ENCODE measurements around the gene AMN1.
A peak's percentile ranks its signal among the peaks of the same experiment; 100 is the strongest.
"Not testable (repeated sequence)": the region's sequence is repeated elsewhere in the genome, so short reads cannot be mapped to it uniquely, and the experiment has no call there.

AMN1 gene

GRCh38 chr12:31749024-31749704, 20.3 kb upstream of the AMN1 start:
- peak in 1 of 2 experiments; percentile 100 for DNase-seq (ENCODE audit: low read depth in 1 of 2, low spot score in 1 of 2)
- in situ Hi-C loops (cut with HindIII; ENCODE audit: low pct_unique_long_range_greater_than_20kb, low sequenced_read_pairs) = no loop called here
- peak; percentile 93 for TF ChIP-seq JUND (IDR thresholded peaks at IDR 0.05; ENCODE audit: low read depth)

GRCh38 chr12:31745242-31745641, 16.4 kb upstream of the AMN1 start:
- DNase-seq (ENCODE audit: low read depth in 1 of 2, low spot score in 1 of 2) = no peak
- in situ Hi-C loops (cut with HindIII; ENCODE audit: low pct_unique_long_range_greater_than_20kb, low sequenced_read_pairs) = no loop called here
- TF ChIP-seq JUND (IDR thresholded peaks at IDR 0.05; ENCODE audit: low read depth) = no peak

DNA sequence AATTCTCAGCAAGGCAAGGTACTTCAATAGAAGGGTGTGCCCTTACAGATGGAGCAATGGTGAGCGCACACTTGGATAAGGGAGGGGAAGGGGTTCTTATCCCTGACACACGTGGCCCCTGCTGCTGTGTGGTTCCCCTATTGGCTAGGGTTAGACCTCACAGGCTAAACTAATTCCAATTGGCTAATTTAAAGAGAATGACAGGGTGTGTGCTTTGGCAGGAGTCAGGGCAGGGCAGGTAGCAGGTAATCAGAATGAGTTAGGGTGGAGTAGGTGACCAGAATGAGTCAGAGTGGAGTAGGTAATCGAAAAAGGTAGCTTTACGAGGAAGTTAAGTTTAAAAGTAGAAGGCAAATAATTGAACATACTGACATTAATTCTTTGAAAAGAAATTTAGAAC, 15.5 kb upstream of the AMN1 start:
- DNase-seq (ENCODE audit: low read depth in 1 of 2, low spot score in 1 of 2); in situ Hi-C loops (cut with HindIII; ENCODE audit: low pct_unique_long_range_greater_than_20kb, low sequenced_read_pairs): not testable (repeated sequence)

- TF ChIP-seq JUND (IDR thresholded peaks at IDR 0.05; ENCODE audit: low read depth) = no peak
- in situ Hi-C loops (cut with HindIII; ENCODE audit: low pct_unique_long_range_greater_than_20kb, low sequenced_read_pairs) = no loop called here
- DNase-seq (ENCODE audit: low read depth in 1 of 2, low spot score in 1 of 2) = no peak
Observed at GRCh38 chr12:31742891-31743290, 14.1 kb upstream of the AMN1 start.

DNA sequence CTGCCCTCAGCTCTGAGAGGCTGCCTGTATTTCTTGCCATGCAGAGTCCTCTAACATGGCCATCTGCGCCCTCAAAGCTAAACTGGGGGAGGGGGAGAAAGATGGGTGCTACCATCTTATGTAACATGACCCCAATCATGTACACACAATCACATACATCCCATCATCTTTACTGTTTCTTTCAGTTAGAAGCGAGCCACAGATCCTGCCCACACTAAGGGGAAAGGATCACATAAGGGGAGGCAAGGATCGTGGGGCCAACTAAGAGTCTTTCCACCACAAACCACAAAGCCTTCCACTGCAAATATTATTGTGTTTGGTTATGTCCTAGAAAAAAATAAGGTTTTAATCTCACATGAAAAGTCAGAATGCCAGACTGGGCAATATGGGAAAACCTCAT, 11.8 kb upstream of the AMN1 start:
- TF ChIP-seq JUND (IDR thresholded peaks at IDR 0.05; ENCODE audit: low read depth) = no peak
- no peak for DNase-seq (ENCODE audit: low read depth in 1 of 2, low spot score in 1 of 2)
- in situ Hi-C loops (cut with HindIII; ENCODE audit: low pct_unique_long_range_greater_than_20kb, low sequenced_read_pairs) = no loop called here

GRCh38 chr12:31737763-31738162, 8.9 kb upstream of the AMN1 start:
- in situ Hi-C loops (cut with HindIII; ENCODE audit: low pct_unique_long_range_greater_than_20kb, low sequenced_read_pairs) = no loop called here
- DNase-seq (ENCODE audit: low read depth in 1 of 2, low spot score in 1 of 2) = no peak
- TF ChIP-seq JUND (IDR thresholded peaks at IDR 0.05; ENCODE audit: low read depth) = no peak

GRCh38 chr12:31737345-31737744, 8.5 kb upstream of the AMN1 start:
- DNase-seq (ENCODE audit: low read depth in 1 of 2, low spot score in 1 of 2) = no peak
- in situ Hi-C loops (cut with HindIII; ENCODE audit: low pct_unique_long_range_greater_than_20kb, low sequenced_read_pairs) = no loop called here
- TF ChIP-seq JUND (IDR thresholded peaks at IDR 0.05; ENCODE audit: low read depth) = no peak

DNA sequence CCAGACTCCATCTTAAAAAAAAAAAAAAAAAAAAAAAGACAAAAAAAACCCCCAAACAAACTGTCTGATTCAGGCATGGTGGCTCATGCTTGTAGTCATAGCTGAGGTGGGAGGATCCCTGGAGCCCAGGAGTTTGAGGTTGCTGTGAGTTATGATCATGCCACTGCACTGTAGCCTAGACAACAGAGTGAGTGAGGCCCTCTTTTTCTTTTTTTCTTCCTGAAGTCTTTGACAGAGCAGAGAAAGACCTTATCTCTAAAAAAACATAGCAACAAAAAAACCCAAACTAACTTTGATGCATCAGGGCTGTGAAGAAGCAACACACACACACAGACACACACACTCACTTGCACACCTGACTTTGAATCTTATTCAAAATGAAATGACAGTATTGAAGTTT, 7.7 kb upstream of the AMN1 start:
- DNase-seq (ENCODE audit: low read depth in 1 of 2, low spot score in 1 of 2) = no peak
- in situ Hi-C loops (cut with HindIII; ENCODE audit: low pct_unique_long_range_greater_than_20kb, low sequenced_read_pairs) = no loop called here
- TF ChIP-seq JUND (IDR thresholded peaks at IDR 0.05; ENCODE audit: low read depth) = no peak

GRCh38 chr12:31733549-31734432, 5.0 kb upstream of the AMN1 start:
- in situ Hi-C loops (cut with HindIII; ENCODE audit: low pct_unique_long_range_greater_than_20kb, low sequenced_read_pairs); DNase-seq (ENCODE audit: low read depth in 1 of 2, low spot score in 1 of 2): not testable (repeated sequence)

DNA sequence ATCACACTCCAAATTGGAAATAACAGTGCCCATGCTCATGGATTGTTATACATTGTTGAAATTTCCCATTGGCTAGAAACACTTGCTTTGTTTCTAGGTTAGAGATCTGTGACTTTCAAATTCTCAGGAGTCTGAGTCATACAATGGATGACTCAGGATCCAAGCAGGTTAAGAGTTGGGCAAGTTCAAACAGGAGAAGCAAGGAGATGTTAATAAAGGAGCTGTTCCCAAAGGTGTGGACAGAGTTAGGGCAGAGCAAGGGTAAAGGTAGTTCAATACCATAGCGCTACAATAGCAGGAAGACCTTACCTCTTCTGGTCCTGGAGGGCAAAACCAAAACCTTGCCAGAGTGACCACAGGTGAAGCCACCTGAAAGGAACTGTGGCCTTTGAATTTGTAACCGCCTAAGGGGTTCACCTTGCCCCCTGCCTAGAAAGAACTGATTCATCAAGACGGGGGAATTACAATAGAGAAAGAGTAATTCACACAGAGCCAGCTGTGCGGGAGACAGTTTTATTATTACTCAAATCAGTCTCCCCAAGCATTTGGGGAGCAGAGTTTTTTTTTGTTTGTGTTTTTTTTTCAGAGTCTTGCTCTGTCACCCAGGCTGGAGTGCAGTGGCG, 4.2 kb upstream of the AMN1 start:
- peak; percentile 36 to 86 for DNase-seq (ENCODE audit: low read depth in 1 of 2, low spot score in 1 of 2)
- in situ Hi-C loops (cut with HindIII; ENCODE audit: low pct_unique_long_range_greater_than_20kb, low sequenced_read_pairs) = no loop called here
- TF ChIP-seq JUND (IDR thresholded peaks at IDR 0.05; ENCODE audit: low read depth) = peak; percentile 91

- in situ Hi-C loops (cut with HindIII; ENCODE audit: low pct_unique_long_range_greater_than_20kb, low sequenced_read_pairs); DNase-seq (ENCODE audit: low read depth in 1 of 2, low spot score in 1 of 2): not testable (repeated sequence)
Observed at GRCh38 chr12:31731203-31731602, 2.4 kb upstream of the AMN1 start.

- in situ Hi-C loops (cut with HindIII; ENCODE audit: low pct_unique_long_range_greater_than_20kb, low sequenced_read_pairs) = no loop called here
Observed at GRCh38 chr12:31729705-31730104, 884 bp upstream of the AMN1 start.

DNA sequence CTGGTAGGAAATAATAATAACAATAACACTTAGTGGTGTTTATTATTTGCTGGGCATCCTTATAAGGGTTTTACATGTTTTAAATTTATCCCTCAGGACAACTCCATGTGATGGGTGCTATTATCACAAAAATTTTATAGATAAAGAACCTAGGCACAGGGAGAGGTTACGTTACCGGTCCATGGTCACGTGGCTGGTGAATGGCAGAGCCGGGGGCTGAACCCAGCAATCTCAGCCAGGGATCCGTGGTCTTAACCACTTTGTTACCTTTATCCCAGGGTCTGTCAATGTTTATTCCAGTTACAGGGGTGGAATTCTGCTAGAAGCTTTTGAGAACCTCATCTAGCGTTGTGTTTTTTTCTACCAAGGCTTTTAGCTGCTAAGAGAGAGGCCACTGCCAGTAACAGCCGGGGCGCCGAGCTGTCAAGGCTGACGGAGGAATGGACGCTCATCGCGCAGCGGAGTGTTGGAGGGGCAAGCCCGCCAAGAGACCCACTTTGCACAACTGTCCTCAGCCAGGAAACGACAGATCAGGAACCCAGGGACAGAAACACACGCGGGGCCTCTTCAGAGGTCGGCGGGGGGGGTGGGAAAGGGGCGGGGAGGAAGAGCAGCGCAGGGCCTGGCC, 418 bp downstream of the AMN1 start:
- no peak for TF ChIP-seq JUND (IDR thresholded peaks at IDR 0.05; ENCODE audit: low read depth)
- peak in 1 of 2 experiments; percentile 29 for DNase-seq (ENCODE audit: low read depth in 1 of 2, low spot score in 1 of 2)
- in situ Hi-C loops (cut with HindIII; ENCODE audit: low pct_unique_long_range_greater_than_20kb, low sequenced_read_pairs) = no loop called here

More at GRCh38 chr12:31729705-31730104, 884 bp upstream of the AMN1 start:
- DNase-seq (ENCODE audit: low read depth in 1 of 2, low spot score in 1 of 2) = no peak
- TF ChIP-seq JUND (IDR thresholded peaks at IDR 0.05; ENCODE audit: low read depth) = no peak

All from T47D (cell line).